ENCODE data around the gene LRTM2.

Gene LRTM2

DNA sequence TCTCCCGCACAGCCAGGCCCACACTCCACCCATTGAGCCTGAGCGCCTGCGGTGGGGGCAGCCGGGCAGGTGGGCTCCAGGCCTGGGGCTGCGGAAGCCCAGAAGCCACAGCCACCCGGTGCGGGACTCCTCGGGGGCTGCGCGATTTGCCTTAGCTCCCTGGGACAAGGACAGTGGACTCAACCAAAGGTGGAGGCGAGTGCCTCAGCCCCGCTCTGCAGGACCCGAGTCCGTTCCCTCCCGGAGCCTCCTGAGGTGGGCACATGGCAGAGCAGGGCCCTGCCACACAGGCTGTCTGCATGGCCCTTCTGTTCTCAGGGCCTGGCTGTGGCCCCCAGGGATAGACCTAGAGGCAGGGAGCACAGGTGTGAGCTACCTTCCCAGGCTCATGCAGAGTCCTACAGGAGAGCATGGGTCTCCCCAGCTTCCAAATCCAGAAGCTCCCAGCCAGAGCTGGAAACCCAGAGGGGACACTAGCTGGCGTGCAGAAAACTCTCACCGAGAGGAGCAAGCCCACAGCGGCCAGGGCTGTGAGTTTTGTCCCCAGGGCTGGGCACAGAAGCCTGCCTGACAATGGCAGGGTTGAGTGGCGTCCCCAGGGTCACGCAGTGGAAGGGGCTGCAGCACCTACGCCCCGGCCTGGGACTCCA is 22.2 kb upstream of the LRTM2 start:
- DNase-seq (ENCODE audit: low read depth, low spot score), result no peak

DNA sequence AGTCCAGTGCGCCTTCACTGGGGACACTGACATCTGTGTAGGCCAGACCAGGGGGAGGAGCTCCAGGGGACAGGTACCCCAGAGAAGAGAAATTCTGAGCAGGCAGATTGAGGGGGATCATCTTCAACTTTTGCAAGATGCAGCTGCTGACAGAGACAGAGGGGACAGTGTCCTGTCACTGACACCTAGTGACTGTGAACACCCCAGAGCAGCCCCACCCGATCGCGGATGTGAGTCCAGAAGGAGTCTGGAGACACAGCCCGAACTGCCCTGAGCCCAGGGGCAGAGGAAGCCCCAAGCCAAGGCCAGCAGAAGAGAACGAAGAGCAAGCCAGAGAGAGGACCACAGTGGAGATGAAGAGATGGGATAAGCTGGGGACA is 21.7 kb upstream of the LRTM2 start:
- no peak for DNase-seq (ENCODE audit: low read depth, low spot score)

GRCh38 chr12:1799051-1799881 is 21.1 kb upstream of the LRTM2 start:
- DNase-seq (ENCODE audit: low read depth, low spot score), result no peak

- no peak for DNase-seq (ENCODE audit: low read depth, low spot score)
Observed at GRCh38 chr12:1799882-1800400, 20.4 kb upstream of the LRTM2 start.

DNA sequence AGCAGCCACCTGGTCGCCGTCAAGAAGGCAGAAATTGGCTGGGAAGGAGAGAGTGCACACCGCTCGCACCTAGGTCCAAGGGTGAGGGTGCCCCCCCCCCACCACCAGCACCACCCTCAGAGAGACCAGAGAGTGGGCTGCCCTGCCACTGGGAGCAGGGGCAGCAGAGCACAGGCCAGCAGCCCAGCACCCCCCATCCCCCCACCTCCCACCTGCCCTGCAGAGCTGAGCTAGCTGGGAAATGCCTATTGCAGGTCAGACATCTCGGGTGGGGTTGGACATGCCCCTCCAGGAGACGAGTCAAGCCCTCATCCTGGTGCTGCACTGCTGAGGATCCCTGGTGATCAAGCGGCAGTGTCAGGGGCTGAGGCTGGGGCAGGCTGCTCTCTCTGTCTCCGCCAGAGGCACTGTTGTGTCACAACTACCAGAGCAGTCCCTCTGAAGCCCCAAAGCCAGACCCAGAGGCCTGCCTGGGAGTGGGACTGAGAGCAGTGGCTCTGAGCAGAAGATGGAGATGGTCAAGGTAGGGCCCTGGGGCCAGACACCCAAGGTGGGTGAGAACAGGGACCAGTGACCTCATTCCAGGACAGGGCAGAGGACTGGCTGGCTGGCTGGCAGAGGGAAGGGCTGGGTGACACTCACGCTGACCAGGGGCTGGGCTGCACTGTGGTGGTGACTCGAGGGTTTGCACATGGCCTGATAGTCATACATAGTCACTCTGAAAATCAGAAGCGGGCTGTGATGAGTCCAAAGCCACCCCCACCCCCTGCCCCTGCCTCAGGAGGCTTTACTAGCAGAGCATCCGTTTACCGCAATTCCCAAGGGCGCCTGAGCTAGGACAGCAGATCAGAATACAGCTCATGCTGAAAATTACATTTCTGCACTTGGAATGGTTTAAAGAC is 19.7 kb upstream of the LRTM2 start:
- no peak for DNase-seq (ENCODE audit: low read depth, low spot score)

- DNase-seq (ENCODE audit: low read depth, low spot score), result no peak
Observed at GRCh38 chr12:1801303-1801975, 18.9 kb upstream of the LRTM2 start.

DNA sequence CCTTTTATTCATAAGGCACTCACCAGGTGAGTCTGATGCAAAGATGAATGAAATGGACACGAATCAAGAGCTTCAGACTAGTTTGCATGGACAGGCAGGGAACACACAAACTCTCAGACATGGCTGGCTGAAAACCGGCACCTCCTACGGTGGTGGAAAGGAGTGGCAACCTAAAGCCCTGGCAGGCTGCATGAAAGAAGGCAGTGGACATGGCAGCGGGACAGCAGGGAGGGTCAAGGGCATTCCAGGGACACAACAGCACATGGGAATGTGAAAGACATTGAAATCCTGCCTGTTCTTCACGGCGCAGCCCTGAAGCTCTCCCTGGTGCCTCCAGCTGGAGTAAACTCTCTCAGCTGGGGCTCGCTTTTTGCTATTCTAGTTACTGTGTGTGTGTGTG is 16.6 kb upstream of the LRTM2 start:
- DNase-seq (ENCODE audit: low read depth, low spot score), result no peak

DNA sequence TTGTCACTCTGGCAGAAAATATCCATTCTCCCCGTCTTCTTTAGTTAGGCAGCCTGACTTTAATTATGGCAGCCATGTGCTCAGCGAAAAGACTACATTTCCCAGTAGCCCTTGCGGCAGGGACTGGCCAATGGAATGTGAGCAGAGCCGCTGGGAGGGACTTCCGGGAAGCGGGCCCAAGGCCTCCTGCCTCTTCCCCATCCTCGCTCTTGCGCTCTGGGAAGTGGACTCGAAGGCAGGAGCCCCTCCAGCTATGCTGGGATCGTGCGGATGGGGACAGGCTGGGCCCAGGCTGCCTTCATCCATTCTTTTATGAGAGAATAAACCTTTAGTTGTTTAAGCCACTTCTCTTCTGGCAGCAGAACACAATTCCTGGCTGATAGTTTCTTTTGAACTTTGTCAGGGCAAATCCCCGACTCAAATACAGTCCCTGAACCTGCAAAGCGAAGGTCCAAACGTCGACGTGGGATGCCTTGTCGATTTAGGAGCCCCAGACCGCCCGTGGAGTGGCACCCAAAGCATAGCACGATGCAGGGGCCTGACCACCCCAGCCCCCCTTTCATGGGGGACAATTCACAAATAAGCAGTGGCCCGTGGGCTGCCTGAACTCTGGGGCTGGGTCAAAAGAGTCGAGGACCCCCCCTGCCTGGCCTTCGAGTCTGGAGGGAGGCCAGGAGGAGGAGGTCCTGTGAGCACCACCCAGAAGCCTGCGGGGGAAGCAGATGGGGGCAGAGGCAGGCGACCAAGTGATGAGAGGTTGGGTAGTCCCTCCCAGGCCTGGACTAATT is 15.6 kb upstream of the LRTM2 start:
- DNase-seq (ENCODE audit: low read depth, low spot score), result peak; percentile 73

GRCh38 chr12:1805441-1806081 is 14.8 kb upstream of the LRTM2 start:
- DNase-seq (ENCODE audit: low read depth, low spot score), result no peak

DNA sequence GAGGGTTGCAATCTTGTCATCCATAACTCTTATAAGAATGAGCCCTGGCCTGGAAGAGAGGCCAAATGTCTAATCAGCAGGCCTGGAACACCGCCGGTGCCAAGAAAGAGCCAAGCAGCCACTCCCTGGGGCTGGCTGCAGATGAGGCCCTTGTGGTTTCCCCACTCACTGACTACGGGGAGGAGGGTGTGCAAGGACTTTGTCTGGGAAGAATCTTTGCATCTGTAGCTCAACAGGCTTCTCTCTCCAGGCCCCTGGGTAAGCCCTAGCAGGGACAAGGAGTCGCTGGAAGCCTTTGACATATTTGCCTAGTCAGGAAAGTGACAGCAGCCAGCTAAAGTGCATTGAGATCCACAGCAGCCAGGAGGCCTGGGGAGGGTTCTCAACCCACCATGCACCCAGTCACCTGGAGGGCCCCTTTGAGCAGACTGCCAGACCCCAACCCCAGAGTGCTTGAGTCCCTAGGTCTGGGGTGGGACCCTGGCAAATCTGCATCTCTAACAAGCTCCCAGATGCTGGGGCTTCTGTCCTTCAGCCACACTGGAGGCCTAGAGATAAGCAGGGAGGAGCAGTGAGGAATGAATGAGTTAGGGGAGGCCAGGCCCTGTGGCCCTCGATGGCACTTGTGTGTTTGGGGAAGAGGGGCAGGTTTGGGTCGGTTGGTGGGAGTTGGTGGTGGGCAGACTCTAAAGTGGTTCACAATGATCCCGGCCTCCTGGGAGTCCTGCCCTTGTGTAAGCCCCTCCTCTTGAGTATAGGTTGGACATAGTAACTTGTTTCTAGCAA is 13.9 kb upstream of the LRTM2 start:
- DNase-seq (ENCODE audit: low read depth, low spot score), result no peak

GRCh38 chr12:1807087-1807860 is 13.1 kb upstream of the LRTM2 start:
- no peak for DNase-seq (ENCODE audit: low read depth, low spot score)

- no peak for DNase-seq (ENCODE audit: low read depth, low spot score)
Observed at GRCh38 chr12:1808036-1808797, 12.1 kb upstream of the LRTM2 start.

- no peak for DNase-seq (ENCODE audit: low read depth, low spot score)
Observed at GRCh38 chr12:1808798-1809480, 11.4 kb upstream of the LRTM2 start.

GRCh38 chr12:1809591-1810190 is 10.7 kb upstream of the LRTM2 start:
- DNase-seq (ENCODE audit: low read depth, low spot score), result no peak

DNA sequence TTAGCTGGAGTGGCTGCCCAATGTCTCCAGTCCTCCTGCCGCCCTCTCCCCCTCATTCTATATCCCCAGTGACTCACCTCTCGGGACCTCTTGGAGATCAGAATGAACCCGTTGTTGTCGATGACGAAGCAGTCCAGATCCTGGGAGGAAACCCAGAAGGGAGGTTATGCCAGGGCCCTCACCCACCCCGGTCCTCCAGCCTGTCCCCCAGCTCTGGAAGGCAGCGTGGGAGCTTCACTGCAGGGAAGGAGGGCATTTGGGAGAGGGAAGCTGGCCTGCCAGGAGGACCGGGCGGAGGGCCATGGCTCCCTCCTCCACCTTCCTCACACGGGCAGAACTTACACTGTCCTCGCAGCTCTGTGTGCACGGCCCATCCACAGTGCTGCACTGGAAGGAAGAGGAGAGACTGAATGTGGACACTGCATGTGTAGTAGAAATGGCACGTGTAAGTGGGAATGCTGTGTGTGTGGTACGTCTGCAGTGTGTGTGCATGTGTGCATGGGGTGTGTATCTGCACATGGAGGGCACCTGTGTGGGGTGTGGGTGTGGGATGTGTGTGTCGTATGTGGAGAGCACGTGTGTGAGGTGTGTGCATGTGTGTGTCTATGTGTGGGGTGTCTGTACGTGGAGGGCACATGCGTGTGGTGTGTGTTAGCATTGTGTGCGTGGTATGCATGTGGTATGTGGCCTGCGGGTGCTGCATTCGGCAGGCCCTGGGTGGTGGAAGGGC is 10.0 kb upstream of the LRTM2 start:
- no peak for DNase-seq (ENCODE audit: low read depth, low spot score)

- DNase-seq (ENCODE audit: low read depth, low spot score), result no peak
Observed at GRCh38 chr12:1810931-1811280, 9.5 kb upstream of the LRTM2 start.
